ENCODE measurements around the gene HMX1. TPM values are rescaled to one million over a fixed set of nuclear protein-coding genes. Genes with fewer than 3 reads are reported as not detected.

The HMX1 gene
- total and polyA plus RNA-seq, 12 donors: 0.15 TPM; not detected in 11

- DNase-seq (no peak), ATAC-seq (no peak)
- WGBS, 2 donors: 90 to 94% methylated on average over 6 of the region's 6 CpGs
- H3K27me3 ChIP-seq: peaks cover 0 to 61% (median 41%) of the 10 kb centered on the region in 7 donors
- TF ChIP-seq CTCF (IDR thresholded peaks at IDR 0.05): no peak
- intact Hi-C loops (cut with DNase I): no loop called here
- no peak overlapping the region for H3K27ac ChIP-seq
- no peak overlapping the region for H3K4me3 ChIP-seq
- H3K9me3 ChIP-seq: peaks cover 0 to 43% (median 16%) of the 10 kb centered on the region in 11 donors
- H3K4me1 ChIP-seq: no peaks in the 10 kb centered on the region
- H3K36me3 ChIP-seq: no peaks in the 10 kb centered on the region
Measured at GRCh38 chr4:8901335-8901734, 29.7 kb upstream of the HMX1 start.

- Histone ChIP-seq H3K36me3 (no peaks in the 10 kb centered on the region), H3K27ac (no peak overlapping the region), H3K4me3 (no peak overlapping the region), H3K9me3 (peaks cover 0 to 43% (median 16%) of the 10 kb centered on the region in 11 donors), H3K4me1 (no peaks in the 10 kb centered on the region), H3K27me3 (peaks cover 5 to 61% (median 44%) of the 10 kb centered on the region in 7 donors)
- 74 to 85% methylated on average over 6 of the region's 6 CpGs for WGBS, 2 donors
- ATAC-seq: no peak
- no peak for DNase-seq
- intact Hi-C loops (cut with DNase I): no loop called here
- no peak for TF ChIP-seq CTCF (IDR thresholded peaks at IDR 0.05)
Measured at GRCh38 chr4:8900588-8900987, 28.9 kb upstream of the HMX1 start.

- intact Hi-C loops (cut with DNase I): loop anchor here in 1 of 10 donors (10.0 kb wide), 1 partner anchor 534 kb away; no protein-coding TSS in a partner anchor
- Histone ChIP-seq H3K36me3 (no peaks in the 10 kb centered on the region), H3K9me3 (peaks cover 0 to 42% (median 16%) of the 10 kb centered on the region in 11 donors), H3K27ac (no peak overlapping the region), H3K27me3 (peaks cover 19 to 73% (median 62%) of the 10 kb centered on the region in 7 donors), H3K4me3 (no peak overlapping the region), H3K4me1 (peaks cover 0 to 8% (median 3%) of the 10 kb centered on the region in 9 donors)
- 50 to 54% methylated on average over 10 of the region's 10 CpGs for WGBS, 2 donors
- DNase-seq: no peak
- ATAC-seq: no peak
- TF ChIP-seq CTCF (IDR thresholded peaks at IDR 0.05): no peak
Measured at GRCh38 chr4:8898419-8898818, 26.8 kb upstream of the HMX1 start.

- intact Hi-C loops (cut with DNase I): loop anchor here in 1 of 10 donors (10.0 kb wide), 1 partner anchor 533 kb away; no protein-coding TSS in a partner anchor
- H3K36me3 ChIP-seq: no peaks in the 10 kb centered on the region
- no peak for DNase-seq
- peaks cover 0 to 14% (median 3%) of the 10 kb centered on the region in 9 donors for H3K4me1 ChIP-seq
- peaks cover 0 to 33% (median 16%) of the 10 kb centered on the region in 11 donors for H3K9me3 ChIP-seq
- no peak for ATAC-seq
- H3K27ac ChIP-seq: no peak overlapping the region
- peaks cover 19 to 82% (median 71%) of the 10 kb centered on the region in 7 donors for H3K27me3 ChIP-seq
- WGBS, 2 donors: 34 to 40% methylated on average over 15 of the region's 15 CpGs
- no peak for TF ChIP-seq CTCF (IDR thresholded peaks at IDR 0.05)
- H3K4me3 ChIP-seq: no peak overlapping the region
Measured at GRCh38 chr4:8897251-8898167, 25.9 kb upstream of the HMX1 start.

Measured in heart right ventricle (tissue), 16 donors.